MM.1S (cell line): ENCODE measurements around the gene DMPK.

Experiments
- DNase-seq: peaks from one replicate; pipeline ENCODE4 v3.0.0-alpha.2; 2015
- H2AFZ ChIP-seq: fragments of 300-600 bp; sonication (generic); 2 replicates; pipeline ENCODE4 v1.6.0; 2016; ENCODE audit warnings: antibody characterized with exemption, low read length
- H3F3A ChIP-seq: fragments of 300-600 bp; sonication (generic); 2 replicates; pipeline ENCODE4 v1.6.1; 2016; ENCODE audit warnings: mild to moderate bottlenecking, antibody characterized with exemption, low read length, moderate library complexity, mixed read lengths; ENCODE audit not compliant: insufficient read depth
- H3K27ac ChIP-seq: fragments of 300-600 bp; sonication (generic); 2 replicates; pipeline ENCODE4 v1.5.1; 2016; ENCODE audit warnings: mild to moderate bottlenecking, low read length
- H3K27me3 ChIP-seq: fragments of 300-600 bp; sonication (generic); replicated peaks from 2 replicates; pipeline ENCODE4 v1.6.0; 2016; ENCODE audit warnings: low read length; ENCODE audit not compliant: insufficient read depth
- H3K36me3 ChIP-seq: fragments of 300-600 bp; sonication (generic); replicated peaks from 2 replicates; pipeline ENCODE4 v1.6.1; 2016; ENCODE audit warnings: mild to moderate bottlenecking, low read length, mixed read lengths; ENCODE audit not compliant: insufficient read depth
- H3K4me1 ChIP-seq: fragments of 300-600 bp; sonication (generic); 2 replicates; pipeline ENCODE4 v1.6.1; 2016; ENCODE audit warnings: low read length, mixed read lengths
- H3K4me2 ChIP-seq: fragments of 300-600 bp; sonication (generic); 2 replicates; pipeline ENCODE4 v1.6.0; 2016; ENCODE audit warnings: low read depth, low read length
- H3K4me3 ChIP-seq: fragments of 300-600 bp; sonication (generic); 2 replicates; pipeline ENCODE4 v1.5.1; 2016; ENCODE audit warnings: low read length, mixed read lengths
- H3K79me2 ChIP-seq: fragments of 300-600 bp; sonication (generic); 2 replicates; pipeline ENCODE4 v1.6.1; 2016; ENCODE audit warnings: mixed run types, low read length, mixed read lengths
- H3K9ac ChIP-seq: fragments of 300-600 bp; sonication (generic); 2 replicates; pipeline ENCODE4 v1.6.1; 2016; ENCODE audit warnings: low read length, mixed read lengths
- H3K9me2 ChIP-seq: fragments of 300-600 bp; sonication (generic); replicated peaks from 2 replicates; pipeline ENCODE4 v1.6.1; 2016; ENCODE audit warnings: mild to moderate bottlenecking, low read length, mixed read lengths; ENCODE audit not compliant: insufficient read depth
- H3K9me3 ChIP-seq: fragments of 300-600 bp; sonication (generic); replicated peaks from 2 replicates; pipeline ENCODE4 v1.6.1; 2016; ENCODE audit warnings: mild to moderate bottlenecking, low read length, mixed read lengths; ENCODE audit not compliant: insufficient read depth
- H4K20me1 ChIP-seq: fragments of 300-600 bp; sonication (generic); 2 replicates; pipeline ENCODE4 v1.6.1; 2016; ENCODE audit warnings: mild to moderate bottlenecking, low read length, moderate library complexity, mixed read lengths; ENCODE audit not compliant: insufficient read depth
- CTCF ChIP-seq: fragments of 300-600 bp; sonication (generic); IDR thresholded peaks from 2 replicates; pipeline ENCODE4 v1.5.1; 2016; ENCODE audit warnings: antibody characterized with exemption, low read length, mixed read lengths
- EZH2 ChIP-seq: fragments of 300-600 bp; sonication (generic); optimal IDR thresholded peaks from 2 replicates; pipeline ENCODE3; 2017; ENCODE audit warnings: low read depth, mild to moderate bottlenecking, antibody characterized with exemption, low read length, mixed read lengths
- EZH2phosphoT487 ChIP-seq: fragments of 300-600 bp; sonication (generic); IDR thresholded peaks from 2 replicates; pipeline ENCODE4 v1.6.1; 2018; ENCODE audit warnings: antibody characterized with exemption, low read length

The DMPK gene

GRCh38 chr19:45767410-45767880 lies 14.8 kb downstream of the DMPK start:
- Histone ChIP-seq H3K4me1 (peaks cover 5% of the 10 kb centered on the region), H3F3A (peaks cover 14% of the 10 kb centered on the region), H3K79me2 (no peaks in the 10 kb centered on the region), H3K9ac (no peak overlapping the region; the same call in 1 of the 2 replicates), H2AFZ (peak overlapping the region; percentile 64; the same call in 1 of the 2 replicates), H3K4me3 (peak overlapping the region; percentile 90; the same call in 1 of the 2 replicates), H4K20me1 (no peaks in the 10 kb centered on the region), H3K4me2 (peak overlapping the region; percentile 99; the same call in 1 of the 2 replicates), H3K27ac (no peak overlapping the region), H3K27me3 (peaks cover 28% of the 10 kb centered on the region; the same call in 1 of the 2 replicates), H3K9me3 (no peaks in the 10 kb centered on the region), H3K36me3 (no peaks in the 10 kb centered on the region), H3K9me2 (no peaks in the 10 kb centered on the region)
- no peak for DNase-seq
- no peak for TF ChIP-seq EZH2phosphoT487
- TF ChIP-seq EZH2: no peak
- no peak for TF ChIP-seq CTCF

GRCh38 chr19:45766869-45767346 lies 15.4 kb downstream of the DMPK start:
- Histone ChIP-seq H3K4me2 (no peak overlapping the region), H3K9me2 (no peaks in the 10 kb centered on the region), H3K27me3 (peaks cover 33% of the 10 kb centered on the region; the same call in 1 of the 2 replicates), H4K20me1 (no peaks in the 10 kb centered on the region), H3K79me2 (no peaks in the 10 kb centered on the region), H3K36me3 (no peaks in the 10 kb centered on the region), H3F3A (peaks cover 10% of the 10 kb centered on the region), H3K9me3 (no peaks in the 10 kb centered on the region), H2AFZ (no peak overlapping the region), H3K4me1 (peaks cover 5% of the 10 kb centered on the region), H3K9ac (no peak overlapping the region), H3K4me3 (no peak overlapping the region), H3K27ac (no peak overlapping the region)
- TF ChIP-seq EZH2: no peak
- TF ChIP-seq EZH2phosphoT487: no peak
- TF ChIP-seq CTCF: no peak
- no peak for DNase-seq

DNA sequence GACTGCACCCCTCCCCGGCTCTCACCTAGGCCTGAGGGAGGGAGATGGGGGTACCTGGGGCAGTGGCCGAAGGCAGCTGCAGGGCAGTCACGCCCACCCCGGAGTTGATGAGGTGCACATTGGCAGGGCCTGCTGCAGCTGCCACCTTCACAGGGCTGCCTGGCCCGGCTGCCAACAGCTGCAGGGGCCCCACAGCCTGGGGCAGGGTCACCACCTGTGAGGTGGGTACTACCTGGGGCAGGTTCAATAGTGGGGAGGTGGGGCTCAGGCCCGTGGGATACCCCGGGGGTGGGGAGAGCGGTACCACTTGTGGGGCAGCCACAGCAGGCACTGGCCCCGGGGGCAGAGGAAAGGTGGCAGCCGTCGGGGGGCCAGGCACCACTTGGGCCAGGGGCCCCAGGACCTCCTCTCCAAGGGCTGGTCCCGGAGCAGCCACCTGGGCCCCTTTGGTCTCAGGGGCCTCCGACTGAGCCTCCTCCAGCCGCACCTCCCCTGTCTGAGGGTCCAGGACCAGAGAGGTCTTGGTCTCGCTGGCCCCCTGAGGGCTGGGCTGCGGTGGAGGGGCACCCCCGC lies 15.9 kb downstream of the DMPK start:
- Histone ChIP-seq H3K4me2 (no peak overlapping the region), H3K36me3 (no peaks in the 10 kb centered on the region), H4K20me1 (no peaks in the 10 kb centered on the region), H3K27ac (no peak overlapping the region), H3K4me1 (peaks cover 5% of the 10 kb centered on the region), H3K27me3 (peaks cover 38% of the 10 kb centered on the region; the same call in 1 of the 2 replicates), H3F3A (peaks cover 10% of the 10 kb centered on the region), H3K9me3 (no peaks in the 10 kb centered on the region), H3K4me3 (no peak overlapping the region), H3K9ac (no peak overlapping the region), H2AFZ (no peak overlapping the region), H3K9me2 (no peaks in the 10 kb centered on the region), H3K79me2 (no peaks in the 10 kb centered on the region)
- TF ChIP-seq EZH2 (no peak), CTCF (no peak), EZH2phosphoT487 (no peak)
- no peak for DNase-seq
